Subcutaneous abdominal adipose tissue (tissue), 5 donors: ENCODE measurements around the gene NID2.
A peak's percentile ranks its signal among the peaks of the same experiment; 100 is the strongest.

ENCODE experiments used
- H3K27ac ChIP-seq: one replicate; pipeline ENCODE4 v1.7.0; 2013; ENCODE audit warnings: low read depth, mild to moderate bottlenecking, inconsistent platforms, low read length, moderate library complexity
- H3K27me3 ChIP-seq, 5 donors: one replicate each; pipeline ENCODE4 v1.7.0; 2013; ENCODE audit warnings: low read length in 5 of 5, inconsistent platforms in 1 of 5; ENCODE audit not compliant: control insufficient read depth in 5 of 5, insufficient read depth in 4 of 5
- H3K36me3 ChIP-seq, 5 donors: one replicate each; pipeline ENCODE4 v1.7.0; 2013; ENCODE audit warnings: low read length in 5 of 5; ENCODE audit not compliant: control insufficient read depth in 5 of 5, insufficient read depth in 5 of 5
- H3K4me1 ChIP-seq, 5 donors: one replicate each; pipeline ENCODE4 v1.7.0; 2013; ENCODE audit warnings: low read length in 5 of 5, mild to moderate bottlenecking in 3 of 5, moderate library complexity in 1 of 5; ENCODE audit not compliant: control insufficient read depth in 5 of 5, insufficient read depth in 5 of 5
- H3K4me3 ChIP-seq, 5 donors: one replicate each; pipeline ENCODE4 v1.7.0; 2013; ENCODE audit warnings: low read length in 5 of 5, low read depth in 1 of 5
- H3K9ac ChIP-seq, 5 donors: one replicate each; pipeline ENCODE4 v1.7.0; 2013; ENCODE audit warnings: low read length in 5 of 5, mild to moderate bottlenecking in 4 of 5, moderate library complexity in 3 of 5
- H3K9me3 ChIP-seq, 5 donors: one replicate each; pipeline ENCODE4 v1.7.0; 2013; ENCODE audit warnings: low read length in 5 of 5; ENCODE audit not compliant: control insufficient read depth in 5 of 5
- donor health status: healthy.
- donor health status: healthy.
- donor health status: healthy.
- donor health status: healthy.
- donor health status: healthy.

The NID2 gene

DNA sequence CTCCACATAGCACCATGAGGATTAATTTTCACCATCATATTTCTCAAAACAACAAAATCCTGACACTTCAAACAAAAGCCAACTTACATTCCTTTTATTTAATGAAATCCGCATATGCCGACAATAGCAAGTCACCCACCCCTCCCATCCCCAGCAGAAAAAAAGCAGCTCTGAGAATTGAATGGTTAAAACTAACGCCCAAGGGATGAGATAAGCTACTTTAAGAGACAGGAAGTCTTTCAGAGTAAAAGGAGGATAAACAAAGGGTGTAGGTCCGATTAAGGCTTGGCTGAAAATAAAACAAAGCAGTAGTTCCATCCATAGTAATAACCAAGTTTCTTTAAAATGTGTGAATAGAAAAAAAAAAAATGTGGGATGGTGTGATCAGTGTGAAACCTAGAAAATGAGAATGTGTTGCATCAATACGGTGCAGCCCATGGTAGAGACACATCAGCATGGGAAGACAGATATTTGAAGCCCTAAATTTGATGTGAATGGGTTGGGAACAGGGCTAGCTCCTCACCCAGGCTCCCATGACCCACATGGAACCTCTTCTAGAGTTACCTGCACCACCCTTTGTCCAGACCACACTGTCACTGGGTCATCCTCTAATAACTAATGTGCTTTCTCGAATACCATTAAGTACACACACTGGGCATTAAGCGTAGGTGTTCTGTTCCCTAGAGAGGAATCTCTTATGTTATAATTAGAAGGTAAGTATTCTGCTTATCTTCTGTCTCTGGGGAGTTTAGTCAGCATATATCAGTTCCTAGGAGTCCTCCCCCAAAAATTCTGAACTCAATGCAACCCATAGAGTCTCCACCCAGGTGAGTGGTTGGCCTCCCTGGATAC lies 47.8 kb downstream of the NID2 start:
- peaks cover 0 to 19% (median 14%) of the 10 kb centered on the region in 5 donors for H3K36me3 ChIP-seq
- peak overlapping the region in 1 of 5 donors; percentile 8 for H3K4me3 ChIP-seq
- peak overlapping the region; percentile 1 for H3K27ac ChIP-seq
- peaks cover 16 to 87% (median 46%) of the 10 kb centered on the region in 5 donors for H3K4me1 ChIP-seq
- no peaks in the 10 kb centered on the region for H3K27me3 ChIP-seq
- H3K9ac ChIP-seq, result no peak overlapping the region
- H3K9me3 ChIP-seq, result no peaks in the 10 kb centered on the region

DNA sequence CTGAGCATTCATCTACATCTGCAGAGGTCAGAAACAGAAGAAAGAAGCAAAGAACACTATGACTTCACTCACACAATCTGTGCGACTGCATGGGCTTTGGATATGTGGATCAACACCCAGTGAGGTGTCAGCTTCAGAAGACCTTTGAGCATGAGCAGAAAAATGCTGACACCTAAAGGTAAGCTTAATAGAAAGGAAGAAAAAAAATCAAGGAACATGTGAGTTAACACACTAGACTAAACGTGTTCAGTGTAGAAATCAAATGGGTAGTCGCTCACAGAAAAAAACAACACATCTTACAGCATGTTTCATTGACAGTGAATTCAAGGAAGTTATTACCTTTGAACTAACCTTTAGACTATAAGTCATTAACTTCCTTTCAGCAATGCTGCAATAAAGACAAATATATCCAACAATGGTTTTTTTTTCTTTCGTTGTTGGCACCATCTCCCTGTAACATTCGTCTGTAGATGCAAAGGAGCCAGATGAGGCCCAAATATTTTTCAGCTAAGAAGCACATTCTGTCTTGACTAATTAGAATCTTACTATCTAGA lies 48.6 kb downstream of the NID2 start:
- Histone ChIP-seq H3K27me3 (no peaks in the 10 kb centered on the region), H3K27ac (peak overlapping the region; percentile 1), H3K4me1 (peaks cover 16 to 88% (median 45%) of the 10 kb centered on the region in 5 donors), H3K9me3 (no peaks in the 10 kb centered on the region), H3K36me3 (peaks cover 0 to 20% (median 13%) of the 10 kb centered on the region in 5 donors), H3K4me3 (no peak overlapping the region), H3K9ac (no peak overlapping the region)

DNA sequence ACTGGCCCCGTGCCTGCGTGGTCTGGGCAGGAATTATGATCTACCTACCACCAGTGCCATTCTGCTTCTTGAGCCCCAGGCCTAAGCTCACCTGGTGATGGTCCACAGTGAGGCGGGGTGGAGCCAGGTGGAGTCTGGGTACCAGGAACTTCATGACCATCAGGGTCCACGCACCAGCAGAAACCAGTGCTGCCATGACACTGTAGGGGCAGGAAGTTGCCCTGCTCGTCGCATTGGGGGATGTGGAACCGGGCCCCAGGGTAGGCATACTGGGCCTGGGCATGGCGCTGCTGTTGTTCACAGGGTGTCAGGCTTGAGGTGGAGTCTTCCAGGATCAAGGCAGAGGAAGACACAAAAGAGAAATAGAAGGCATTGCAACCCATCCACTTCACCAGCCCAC lies 49.9 kb downstream of the NID2 start:
- Histone ChIP-seq H3K9me3 (no peaks in the 10 kb centered on the region), H3K4me3 (no peak overlapping the region), H3K27ac (peak overlapping the region; percentile 0), H3K27me3 (no peaks in the 10 kb centered on the region), H3K9ac (no peak overlapping the region), H3K36me3 (peaks cover 0 to 30% (median 19%) of the 10 kb centered on the region in 5 donors), H3K4me1 (peaks cover 16 to 94% (median 52%) of the 10 kb centered on the region in 5 donors)

DNA sequence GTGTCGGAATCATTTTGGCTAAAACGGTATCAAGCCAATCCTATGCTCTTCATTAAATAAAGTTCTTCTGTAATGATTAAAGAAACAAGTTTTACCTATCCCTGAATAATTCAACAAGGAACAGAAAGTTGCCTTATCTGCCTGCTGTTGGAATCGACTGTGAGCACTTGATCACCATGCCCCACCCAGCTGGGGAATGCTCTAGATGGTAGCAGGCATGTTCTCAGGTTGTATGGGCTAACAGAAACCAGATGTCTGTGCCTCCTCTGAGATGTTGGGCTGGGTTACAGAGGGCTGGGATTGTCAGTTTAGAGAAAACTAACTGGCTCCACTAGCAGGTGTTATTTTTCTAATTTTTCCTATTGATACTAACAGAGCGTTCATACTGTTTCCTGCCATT lies 50.6 kb downstream of the NID2 start:
- Histone ChIP-seq H3K4me3 (no peak overlapping the region), H3K9ac (no peak overlapping the region), H3K4me1 (peaks cover 19 to 94% (median 53%) of the 10 kb centered on the region in 5 donors), H3K27me3 (no peaks in the 10 kb centered on the region), H3K36me3 (peaks cover 0 to 34% (median 22%) of the 10 kb centered on the region in 5 donors), H3K27ac (no peak overlapping the region), H3K9me3 (no peaks in the 10 kb centered on the region)

DNA sequence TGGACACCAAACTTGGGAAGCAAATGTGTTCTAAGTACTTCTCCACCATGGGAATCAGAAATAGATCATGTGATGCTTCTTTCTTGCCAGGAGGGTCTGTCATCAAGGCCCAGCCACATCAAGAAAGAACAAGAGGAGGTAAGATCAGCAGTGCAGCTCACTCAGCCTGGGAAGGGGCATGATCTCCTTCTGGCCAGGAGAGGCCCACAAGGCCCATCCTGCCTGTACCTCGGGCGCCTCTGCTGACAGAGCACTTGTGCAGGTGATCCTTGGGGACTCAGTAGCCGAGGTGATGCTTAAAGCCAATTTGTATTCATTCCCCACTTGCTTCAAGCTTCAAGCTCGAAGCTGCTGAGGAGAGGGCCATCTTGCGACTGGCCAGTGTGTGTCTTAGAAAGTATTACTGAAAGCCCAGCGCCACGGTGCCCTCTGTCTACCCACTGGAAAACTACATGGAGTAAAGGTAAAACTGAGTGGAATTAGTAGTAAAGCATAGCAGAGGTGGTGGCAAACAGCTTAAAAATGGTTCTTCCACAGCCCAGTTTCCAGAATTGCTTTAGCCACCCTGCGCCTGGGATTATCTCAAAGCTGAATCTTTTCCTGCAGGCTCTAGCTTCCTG lies 53.3 kb downstream of the NID2 start:
- Histone ChIP-seq H3K36me3 (peaks cover 0 to 46% (median 34%) of the 10 kb centered on the region in 5 donors), H3K9ac (no peak overlapping the region), H3K4me3 (peak overlapping the region in 1 of 5 donors; percentile 12), H3K9me3 (no peaks in the 10 kb centered on the region), H3K27ac (no peak overlapping the region), H3K27me3 (no peaks in the 10 kb centered on the region), H3K4me1 (peaks cover 17 to 88% (median 64%) of the 10 kb centered on the region in 5 donors)

DNA sequence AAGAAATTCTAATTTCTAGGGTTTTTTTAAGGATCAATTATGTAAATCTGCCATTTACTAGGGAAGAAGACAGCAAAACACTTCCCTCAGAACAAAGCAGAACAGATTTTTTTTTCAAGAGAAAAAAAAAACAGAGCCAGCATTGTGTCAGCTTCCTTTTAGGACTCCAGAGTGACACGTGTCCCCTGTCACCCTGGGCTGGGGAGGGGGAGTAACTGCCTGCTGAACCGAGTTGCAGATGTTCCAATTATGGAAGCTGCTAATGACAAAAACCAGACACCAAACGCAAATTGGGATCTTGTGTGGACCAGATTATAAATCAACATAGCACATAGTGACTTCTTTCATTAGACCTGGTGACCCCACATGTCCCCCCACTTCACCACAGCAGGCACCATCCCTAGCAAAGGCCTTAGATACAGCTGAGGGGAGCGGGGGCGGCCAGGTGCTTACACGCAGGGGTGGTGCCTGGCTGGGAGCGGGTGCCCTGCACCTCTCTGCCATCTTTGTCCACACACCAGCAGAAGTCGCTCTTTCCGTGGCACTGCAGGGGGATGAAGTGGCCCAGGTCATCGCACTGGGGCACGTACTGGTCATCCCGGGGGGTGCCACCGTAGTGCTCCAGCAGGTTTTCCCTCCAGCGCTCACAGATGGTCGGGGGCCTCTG lies 54.1 kb downstream of the NID2 start:
- Histone ChIP-seq H3K27ac (peak overlapping the region; percentile 54), H3K9ac (no peak overlapping the region), H3K4me3 (no peak overlapping the region), H3K9me3 (no peaks in the 10 kb centered on the region), H3K36me3 (peaks cover 4 to 49% (median 34%) of the 10 kb centered on the region in 5 donors), H3K4me1 (peaks cover 17 to 83% (median 62%) of the 10 kb centered on the region in 5 donors), H3K27me3 (no peaks in the 10 kb centered on the region)

DNA sequence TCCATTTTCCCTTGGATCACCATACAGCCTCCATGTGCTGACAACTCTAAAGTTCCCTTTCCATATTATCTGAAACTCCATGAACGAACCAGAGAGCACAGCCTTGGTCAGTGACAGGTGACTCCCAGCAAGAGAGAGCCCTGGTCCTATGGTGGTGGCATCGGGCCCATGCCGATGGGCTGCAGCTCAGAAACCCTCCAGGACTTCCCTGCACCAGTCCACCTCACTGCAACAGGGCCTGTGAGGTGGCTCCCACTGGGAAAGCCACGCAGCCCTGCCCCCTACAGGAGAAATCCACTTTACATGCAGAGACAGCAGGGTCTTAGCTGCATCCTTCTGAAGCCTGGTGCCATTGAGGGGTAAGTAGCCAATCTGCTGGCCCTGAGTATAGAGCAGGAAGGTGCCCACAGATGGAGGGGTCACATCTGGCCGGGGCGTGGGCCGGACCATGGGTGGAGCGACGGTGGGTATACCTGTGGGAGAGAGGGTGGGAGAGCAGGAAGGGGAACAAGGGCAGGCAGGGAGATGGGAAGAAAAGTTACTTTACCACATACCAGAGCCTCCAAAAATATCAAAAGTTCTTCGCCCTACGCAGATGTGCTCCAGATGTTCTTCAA lies 54.8 kb downstream of the NID2 start:
- Histone ChIP-seq H3K36me3 (peaks cover 7 to 50% (median 39%) of the 10 kb centered on the region in 5 donors), H3K27ac (peak overlapping the region; percentile 54), H3K9me3 (no peaks in the 10 kb centered on the region), H3K4me1 (peaks cover 17 to 76% (median 62%) of the 10 kb centered on the region in 5 donors), H3K4me3 (no peak overlapping the region), H3K9ac (no peak overlapping the region), H3K27me3 (no peaks in the 10 kb centered on the region)

DNA sequence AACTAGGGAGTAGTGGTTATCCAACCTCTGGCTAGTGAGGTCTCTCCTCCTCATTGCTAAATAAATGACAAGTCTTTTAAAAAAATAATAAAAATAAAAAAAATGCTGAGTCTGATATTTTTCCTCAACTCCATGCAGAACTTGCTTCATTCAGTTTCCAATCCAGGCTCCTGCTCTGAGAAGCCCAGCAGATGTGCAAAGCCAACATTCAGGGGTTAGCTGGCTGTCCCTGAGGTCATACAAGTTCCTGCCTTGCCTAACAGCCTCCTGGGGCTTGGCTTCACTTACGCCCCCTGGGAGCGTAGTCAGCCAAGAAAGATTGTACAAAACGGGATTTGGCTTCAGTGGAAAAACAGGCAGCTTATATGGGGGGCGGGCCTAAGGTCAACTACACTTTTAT lies 56.2 kb downstream of the NID2 start:
- Histone ChIP-seq H3K4me3 (no peak overlapping the region), H3K27me3 (no peaks in the 10 kb centered on the region), H3K36me3 (peaks cover 19 to 58% (median 44%) of the 10 kb centered on the region in 5 donors), H3K27ac (peak overlapping the region; percentile 69), H3K4me1 (peaks cover 17 to 63% (median 62%) of the 10 kb centered on the region in 5 donors), H3K9ac (no peak overlapping the region), H3K9me3 (no peaks in the 10 kb centered on the region)

DNA sequence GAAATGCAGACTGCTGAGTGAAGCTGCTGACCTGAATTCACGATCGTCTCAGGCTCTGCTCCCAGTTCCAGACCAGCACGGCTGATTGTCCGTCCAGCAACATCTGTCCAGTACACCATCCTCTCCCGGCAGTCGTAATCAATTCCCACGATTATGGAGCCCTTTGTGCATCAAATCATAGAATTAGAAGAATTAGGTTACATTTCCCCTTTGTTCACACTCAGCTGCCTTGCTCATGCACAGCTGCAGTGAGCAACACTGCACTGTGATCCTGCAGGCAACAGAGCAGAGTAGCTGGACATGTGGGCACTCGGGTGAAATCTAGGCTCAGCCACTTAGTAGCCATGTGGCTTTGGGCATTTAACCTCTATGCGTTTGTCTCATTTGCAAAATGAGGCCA lies 57.3 kb downstream of the NID2 start:
- Histone ChIP-seq H3K27ac (peak overlapping the region; percentile 69), H3K36me3 (peaks cover 29 to 69% (median 53%) of the 10 kb centered on the region in 5 donors), H3K9me3 (no peaks in the 10 kb centered on the region), H3K9ac (no peak overlapping the region), H3K27me3 (no peaks in the 10 kb centered on the region), H3K4me3 (peak overlapping the region in 1 of 5 donors; percentile 10), H3K4me1 (peaks cover 12 to 53% (median 52%) of the 10 kb centered on the region in 5 donors)
